Ishikawa (cell line): ENCODE measurements around the gene GMNN.

Experiments used
- EGR1 ChIP-seq: IDR thresholded peaks from 2 replicates; pipeline ENCODE4 v1.6.1; 2012
- EP300 ChIP-seq: IDR thresholded peaks from 2 replicates; pipeline ENCODE4 v1.6.1; 2012; ENCODE audit warnings: borderline replicate concordance
- MAX ChIP-seq: IDR thresholded peaks from 2 replicates; pipeline ENCODE4 v1.6.1; 2012
- NFIC ChIP-seq: IDR thresholded peaks from 2 replicates; pipeline ENCODE4 v1.6.1; 2012
- YY1 ChIP-seq: IDR thresholded peaks from 2 replicates; pipeline ENCODE4 v1.6.1; 2012; ENCODE audit warnings: low read depth

GRCh38 chr6:24760210-24760609 lies 14.5 kb upstream of the GMNN start:
- no peak for TF ChIP-seq NFIC
- no peak for TF ChIP-seq YY1
- no peak for TF ChIP-seq MAX
- TF ChIP-seq EGR1: no peak
- TF ChIP-seq EP300: no peak
